Body of pancreas (tissue), 4 donors: ENCODE data around the gene TPM1.

Experiments
- POLR2A ChIP-seq, 3 donors: fragments of 450-650 bp; IDR thresholded peaks; one replicate each; pipeline ENCODE4 v1.6.1; 2016; ENCODE audit warnings: antibody characterized with exemption in 3 of 3, mild to moderate bottlenecking in 2 of 3
- TF ChIP-seq, protein P1 (sequence below), 7 experiments: fragments of 450-650 bp in 4 of 7; fragments of 200-600 bp in 3 of 7; sonication (generic) in 3 of 7; IDR thresholded peaks; one replicate each; pipeline ENCODE4 v1.5.1; 2016 to 2019; ENCODE audit warnings: antibody characterized with exemption in 7 of 7

DNA sequence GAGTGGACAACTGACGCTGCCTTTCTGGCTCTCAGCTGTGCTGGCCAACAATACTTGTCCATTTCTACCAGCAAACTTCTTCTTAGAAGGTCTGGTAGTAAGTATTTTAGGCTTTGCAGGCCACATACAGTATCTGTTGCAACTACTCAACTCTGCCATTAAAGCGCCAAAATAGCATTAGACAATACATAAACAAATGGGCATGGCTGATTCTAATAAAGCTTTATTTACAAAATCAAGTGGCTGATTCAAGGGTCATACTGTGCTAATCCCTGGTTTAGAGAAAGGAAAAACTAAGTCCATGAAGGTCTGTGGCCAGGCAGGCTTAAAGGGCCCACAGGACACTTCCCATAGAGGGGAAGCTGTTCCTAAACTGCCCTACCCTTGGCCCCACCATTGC, 26.3 kb upstream of the TPM1 start:
- TF ChIP-seq, protein P1, sequence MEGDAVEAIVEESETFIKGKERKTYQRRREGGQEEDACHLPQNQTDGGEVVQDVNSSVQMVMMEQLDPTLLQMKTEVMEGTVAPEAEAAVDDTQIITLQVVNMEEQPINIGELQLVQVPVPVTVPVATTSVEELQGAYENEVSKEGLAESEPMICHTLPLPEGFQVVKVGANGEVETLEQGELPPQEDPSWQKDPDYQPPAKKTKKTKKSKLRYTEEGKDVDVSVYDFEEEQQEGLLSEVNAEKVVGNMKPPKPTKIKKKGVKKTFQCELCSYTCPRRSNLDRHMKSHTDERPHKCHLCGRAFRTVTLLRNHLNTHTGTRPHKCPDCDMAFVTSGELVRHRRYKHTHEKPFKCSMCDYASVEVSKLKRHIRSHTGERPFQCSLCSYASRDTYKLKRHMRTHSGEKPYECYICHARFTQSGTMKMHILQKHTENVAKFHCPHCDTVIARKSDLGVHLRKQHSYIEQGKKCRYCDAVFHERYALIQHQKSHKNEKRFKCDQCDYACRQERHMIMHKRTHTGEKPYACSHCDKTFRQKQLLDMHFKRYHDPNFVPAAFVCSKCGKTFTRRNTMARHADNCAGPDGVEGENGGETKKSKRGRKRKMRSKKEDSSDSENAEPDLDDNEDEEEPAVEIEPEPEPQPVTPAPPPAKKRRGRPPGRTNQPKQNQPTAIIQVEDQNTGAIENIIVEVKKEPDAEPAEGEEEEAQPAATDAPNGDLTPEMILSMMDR (IDR thresholded peaks at IDR 0.05): no peak
- TF ChIP-seq POLR2A (IDR thresholded peaks at IDR 0.05): no peak
